ENCODE measurements around the gene HOXB7. TPM values are rescaled to one million over a fixed set of nuclear protein-coding genes. Genes with fewer than 3 reads are reported as not detected.

HOXB7 gene
- total RNA-seq, 1 donor from 2014 or later = 0.49 TPM

- H3K4me3 Mint-ChIP-seq = no peak overlapping the region
- peaks cover 13% of the 10 kb centered on the region for H3K4me1 Mint-ChIP-seq (ENCODE audit: low read depth)
- no peak overlapping the region for H3K27ac Mint-ChIP-seq
These were observed 32.3 kb upstream of the HOXB7 start for GRCh38 chr17:48642843-48643696.

DNA sequence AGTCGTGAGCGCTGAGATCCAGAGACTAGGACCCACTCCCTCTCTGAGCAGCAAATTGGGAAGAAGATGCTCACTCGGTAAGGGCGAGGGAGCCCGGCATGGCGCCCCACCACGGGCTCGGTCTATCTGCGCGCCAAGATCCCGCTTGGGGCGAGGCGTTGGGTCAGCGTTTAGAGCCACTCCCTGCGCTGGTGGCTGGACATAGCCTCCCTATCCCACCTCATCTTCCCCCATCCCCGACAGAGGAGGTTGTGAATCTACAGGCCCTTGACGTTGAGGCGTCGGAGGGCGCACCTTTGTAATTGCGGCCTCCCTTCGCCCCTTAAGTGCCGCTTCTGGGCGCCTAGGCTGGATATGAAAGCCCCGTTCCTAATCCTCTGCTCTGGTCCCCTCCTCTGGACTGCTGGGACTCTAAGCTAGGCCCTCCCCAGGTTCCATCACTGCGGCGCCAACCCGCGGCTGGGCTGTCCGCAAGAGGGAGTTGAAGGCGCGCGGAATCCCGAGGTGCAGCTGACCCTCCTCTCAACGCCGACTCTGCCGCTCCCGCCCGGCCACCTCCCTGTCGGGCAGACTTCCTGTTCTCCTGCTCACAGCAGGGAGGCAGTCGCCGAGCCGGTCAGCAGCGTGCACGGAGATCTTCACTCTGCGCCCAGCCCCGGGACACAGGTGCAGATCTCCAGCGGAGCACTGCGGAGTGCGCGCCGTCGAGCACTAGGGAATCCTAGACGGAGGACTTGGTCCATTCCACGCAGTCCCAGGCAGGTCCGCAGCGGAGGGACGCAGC lies 31.4 kb upstream of the HOXB7 start:
- Mint-ChIP-seq H3K27ac (no peak overlapping the region), H3K9me3 (no peaks in the 10 kb centered on the region), H3K27me3 (ENCODE audit: insufficient read depth) (peaks cover 90% of the 10 kb centered on the region), H3K4me1 (ENCODE audit: low read depth) (peaks cover 13% of the 10 kb centered on the region), H3K36me3 (ENCODE audit: low read depth) (peaks cover 2% of the 10 kb centered on the region), H3K4me3 (no peak overlapping the region)
- no peak for DNase-seq (ENCODE audit: low spot score)
- intact Hi-C loops (cut with micrococcal nuclease) = loop anchor here (10.0 kb wide), 1 partner anchor 353 kb away; the partner anchor contains the start of gene IGF2BP1

More at GRCh38 chr17:48642843-48643696, 32.3 kb upstream of the HOXB7 start:
- intact Hi-C loops (cut with micrococcal nuclease) = loop anchor here (10.0 kb wide), 1 partner anchor 352 kb away; the partner anchor contains the start of gene IGF2BP1
- peaks cover 2% of the 10 kb centered on the region for H3K36me3 Mint-ChIP-seq (ENCODE audit: low read depth)
- no peak for DNase-seq (ENCODE audit: low spot score)
- no peaks in the 10 kb centered on the region for H3K9me3 Mint-ChIP-seq
- H3K27me3 Mint-ChIP-seq (ENCODE audit: insufficient read depth) = peaks cover 88% of the 10 kb centered on the region

GRCh38 chr17:48641541-48642058 lies 30.8 kb upstream of the HOXB7 start:
- peaks cover 2% of the 10 kb centered on the region for H3K36me3 Mint-ChIP-seq (ENCODE audit: low read depth)
- H3K9me3 Mint-ChIP-seq = no peaks in the 10 kb centered on the region
- no peak for DNase-seq (ENCODE audit: low spot score)
- peaks cover 17% of the 10 kb centered on the region for H3K4me1 Mint-ChIP-seq (ENCODE audit: low read depth)
- no peak overlapping the region for H3K4me3 Mint-ChIP-seq
- intact Hi-C loops (cut with micrococcal nuclease) = loop anchor here (10.0 kb wide), 1 partner anchor 353 kb away; the partner anchor contains the start of gene IGF2BP1
- H3K27ac Mint-ChIP-seq = peak overlapping the region; percentile 51
- H3K27me3 Mint-ChIP-seq (ENCODE audit: insufficient read depth) = peaks cover 94% of the 10 kb centered on the region

DNA sequence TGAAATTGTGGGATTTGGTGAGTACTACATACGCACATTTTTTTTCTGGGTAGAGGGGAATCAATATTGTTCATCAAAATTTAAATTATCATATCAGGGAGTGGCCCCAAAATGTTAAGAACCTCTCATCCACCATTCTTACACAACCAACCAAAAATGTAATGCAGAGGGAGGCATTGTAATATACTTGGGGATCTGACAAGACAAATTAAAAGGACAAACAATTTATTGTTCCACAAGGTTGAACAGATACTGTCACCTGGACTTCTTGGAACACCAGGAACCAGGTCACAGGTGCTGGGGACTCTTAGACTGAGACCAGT lies 30.0 kb upstream of the HOXB7 start:
- no peak overlapping the region for H3K4me3 Mint-ChIP-seq
- no peak for DNase-seq (ENCODE audit: low spot score)
- intact Hi-C loops (cut with micrococcal nuclease) = loop anchor here (10.0 kb wide), 1 partner anchor 354 kb away; the partner anchor contains the start of gene IGF2BP1
- H3K27me3 Mint-ChIP-seq (ENCODE audit: insufficient read depth) = peaks cover 98% of the 10 kb centered on the region
- peaks cover 2% of the 10 kb centered on the region for H3K36me3 Mint-ChIP-seq (ENCODE audit: low read depth)
- H3K4me1 Mint-ChIP-seq (ENCODE audit: low read depth) = peaks cover 19% of the 10 kb centered on the region
- H3K9me3 Mint-ChIP-seq = no peaks in the 10 kb centered on the region
- no peak overlapping the region for H3K27ac Mint-ChIP-seq

GRCh38 chr17:48639982-48640857 lies 29.4 kb upstream of the HOXB7 start:
- no peak for DNase-seq (ENCODE audit: low spot score)
- intact Hi-C loops (cut with micrococcal nuclease) = loop anchor here (5.0 to 10.0 kb wide), 2 partner anchors 107 to 355 kb away; partner anchors contain the start of gene IGF2BP1
- Mint-ChIP-seq H3K4me3 (no peak overlapping the region), H3K36me3 (ENCODE audit: low read depth) (peaks cover 2% of the 10 kb centered on the region), H3K4me1 (ENCODE audit: low read depth) (peaks cover 19% of the 10 kb centered on the region), H3K27ac (no peak overlapping the region), H3K9me3 (no peaks in the 10 kb centered on the region), H3K27me3 (ENCODE audit: insufficient read depth) (peaks cover 98% of the 10 kb centered on the region)

GRCh38 chr17:48639136-48639535 lies 28.3 kb upstream of the HOXB7 start:
- peaks cover 19% of the 10 kb centered on the region for H3K4me1 Mint-ChIP-seq (ENCODE audit: low read depth)
- H3K36me3 Mint-ChIP-seq (ENCODE audit: low read depth) = peaks cover 2% of the 10 kb centered on the region
- DNase-seq (ENCODE audit: low spot score) = no peak
- no peak overlapping the region for H3K4me3 Mint-ChIP-seq
- H3K27me3 Mint-ChIP-seq (ENCODE audit: insufficient read depth) = peaks cover 97% of the 10 kb centered on the region
- intact Hi-C loops (cut with micrococcal nuclease) = loop anchor here (5.0 kb wide), 1 partner anchor 108 kb away; no protein-coding TSS in a partner anchor
- H3K9me3 Mint-ChIP-seq = no peaks in the 10 kb centered on the region
- no peak overlapping the region for H3K27ac Mint-ChIP-seq

DNA sequence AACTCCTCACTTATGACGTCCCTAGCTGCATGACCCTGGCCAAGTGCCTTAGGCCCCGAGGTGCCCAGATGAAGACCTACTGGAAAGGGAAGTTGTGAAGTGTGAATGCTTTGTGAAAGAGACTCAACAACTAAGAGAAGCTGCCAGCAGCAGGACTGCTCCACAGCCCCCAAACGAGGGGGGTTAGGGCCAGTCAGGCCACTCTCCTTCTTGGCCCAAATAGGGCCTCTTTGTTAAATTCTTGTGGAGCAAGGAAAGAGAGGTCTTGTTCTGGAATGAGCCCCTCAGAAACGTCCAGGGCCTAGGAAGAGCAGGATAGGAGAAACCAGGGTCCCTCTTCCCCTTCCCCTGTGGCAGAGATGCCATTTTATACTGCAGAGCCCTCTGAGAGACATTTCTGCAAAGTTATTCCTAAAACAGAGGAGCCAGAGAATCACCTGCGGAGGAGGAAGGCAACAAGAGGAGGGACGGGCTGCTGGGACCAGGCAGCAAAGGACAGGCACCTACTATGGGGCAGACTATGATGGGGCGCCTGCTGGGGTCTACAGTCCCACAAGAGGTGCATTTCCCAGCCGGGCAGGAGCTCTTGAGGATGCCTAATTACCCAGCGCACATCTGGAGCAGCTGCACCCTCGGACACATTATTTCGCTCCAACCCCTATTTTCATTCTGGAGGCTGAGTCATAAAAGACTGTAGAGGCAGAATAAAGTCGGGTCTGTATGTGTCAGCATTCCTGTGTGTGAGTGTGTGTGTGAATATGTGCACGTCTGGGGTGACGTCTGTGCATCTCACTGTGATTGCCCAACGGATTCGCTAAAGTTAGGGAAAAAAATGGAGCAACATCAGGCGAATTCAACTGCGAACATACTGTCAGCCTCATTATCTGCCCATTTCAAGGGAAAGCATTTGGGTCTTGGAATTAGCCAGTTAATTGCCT lies 26.8 kb upstream of the HOXB7 start:
- Mint-ChIP-seq H3K27ac (no peak overlapping the region), H3K27me3 (ENCODE audit: insufficient read depth) (peaks cover 94% of the 10 kb centered on the region), H3K36me3 (ENCODE audit: low read depth) (peaks cover 2% of the 10 kb centered on the region), H3K4me3 (no peak overlapping the region), H3K4me1 (ENCODE audit: low read depth) (peaks cover 17% of the 10 kb centered on the region), H3K9me3 (no peaks in the 10 kb centered on the region)
- DNase-seq (ENCODE audit: low spot score) = no peak
- intact Hi-C loops (cut with micrococcal nuclease) = loop anchor here (5.0 kb wide), 1 partner anchor 110 kb away; no protein-coding TSS in a partner anchor

DNA sequence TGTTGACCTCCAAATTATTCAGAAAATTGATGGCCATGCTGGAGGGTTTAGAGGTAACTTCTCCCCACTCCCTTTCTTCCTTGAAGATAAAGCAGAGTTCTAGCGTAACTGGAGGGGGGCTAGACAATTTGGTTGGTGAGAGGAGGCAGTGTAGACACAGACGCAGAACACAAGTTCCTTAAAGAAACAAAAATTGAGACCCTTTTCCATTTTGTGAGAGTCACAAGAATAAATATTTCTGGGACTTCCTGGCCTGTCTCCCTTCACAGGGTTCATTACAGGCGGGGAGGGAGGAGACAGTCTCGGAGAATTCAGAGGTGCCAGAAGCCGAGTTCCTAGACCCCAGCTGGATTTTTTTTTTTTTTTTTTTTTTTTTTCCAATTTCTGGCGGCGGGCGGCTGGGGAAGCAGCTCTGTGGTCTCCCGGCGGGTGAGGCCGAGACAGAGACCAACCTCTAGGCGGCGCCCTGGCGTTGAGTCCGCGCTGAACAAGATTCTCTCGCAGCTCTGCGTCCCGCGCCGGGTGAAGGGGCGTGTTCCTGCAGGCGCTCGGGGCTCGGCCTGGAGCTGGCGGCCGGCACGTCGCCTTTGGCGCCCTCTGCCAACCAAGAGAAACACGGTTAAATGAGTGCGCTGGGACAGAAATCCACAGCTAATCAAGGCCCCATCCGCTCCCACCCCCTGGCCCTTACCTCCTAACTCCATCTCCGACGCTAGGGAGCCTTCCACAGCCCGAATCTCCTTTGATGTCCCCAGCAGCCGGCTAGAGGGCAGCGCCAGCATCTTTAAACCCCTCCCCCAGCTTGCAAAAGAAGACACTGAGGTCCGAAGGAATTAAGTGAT lies 25.6 kb upstream of the HOXB7 start:
- H3K4me3 Mint-ChIP-seq = no peak overlapping the region
- no peaks in the 10 kb centered on the region for H3K36me3 Mint-ChIP-seq (ENCODE audit: low read depth)
- H3K4me1 Mint-ChIP-seq (ENCODE audit: low read depth) = peaks cover 12% of the 10 kb centered on the region
- peak; percentile 52 for DNase-seq (ENCODE audit: low spot score)
- H3K27me3 Mint-ChIP-seq (ENCODE audit: insufficient read depth) = peaks cover 90% of the 10 kb centered on the region
- no peak overlapping the region for H3K27ac Mint-ChIP-seq
- intact Hi-C loops (cut with micrococcal nuclease) = loop anchor here (5.0 kb wide), 1 partner anchor 111 kb away; no protein-coding TSS in a partner anchor
- H3K9me3 Mint-ChIP-seq = no peaks in the 10 kb centered on the region

- DNase-seq (ENCODE audit: low spot score) = no peak
- H3K4me1 Mint-ChIP-seq (ENCODE audit: low read depth) = peaks cover 10% of the 10 kb centered on the region
- no peaks in the 10 kb centered on the region for H3K36me3 Mint-ChIP-seq (ENCODE audit: low read depth)
- intact Hi-C loops (cut with micrococcal nuclease) = loop anchor here (5.0 kb wide), 1 partner anchor 113 kb away; no protein-coding TSS in a partner anchor
- peaks cover 89% of the 10 kb centered on the region for H3K27me3 Mint-ChIP-seq (ENCODE audit: insufficient read depth)
- no peaks in the 10 kb centered on the region for H3K9me3 Mint-ChIP-seq
- peak overlapping the region; percentile 26 for H3K4me3 Mint-ChIP-seq
- peak overlapping the region; percentile 12 for H3K27ac Mint-ChIP-seq
These were observed 23.8 kb upstream of the HOXB7 start for GRCh38 chr17:48634493-48635208.

GRCh38 chr17:48633266-48633677 lies 22.5 kb upstream of the HOXB7 start:
- Mint-ChIP-seq H3K4me3 (peak overlapping the region; percentile 50), H3K27ac (no peak overlapping the region), H3K27me3 (ENCODE audit: insufficient read depth) (peaks cover 89% of the 10 kb centered on the region), H3K4me1 (ENCODE audit: low read depth) (peaks cover 10% of the 10 kb centered on the region), H3K9me3 (no peaks in the 10 kb centered on the region), H3K36me3 (ENCODE audit: low read depth) (no peaks in the 10 kb centered on the region)
- no peak for DNase-seq (ENCODE audit: low spot score)
- intact Hi-C loops (cut with micrococcal nuclease) = no loop called here

All from activated T-helper 1 cell treated with anti-CD3 and anti-CD28 coated beads, Interleukin-12 subunit alpha, Interleukin-12 subunit beta, Interleukin-2, Interleukin-4 antibody, amounts not matched to agents 30 ng/mL and 10 ng/mL and 1 ng/mL, durations not matched to agents 14 hours and 24 hours and 36 hours (primary cell).